HG03558 (cell line): Measurements from ENCODE around the gene PRRT3.
"Not testable (repeated sequence)": the region's sequence is repeated elsewhere in the genome, so short reads cannot be mapped to it uniquely, and the experiment has no call there.

Experiments used
- ATAC-seq: cut with Tn5 transposase; IDR thresholded peaks from one replicate; pipeline ENCODE4 v1.9.1; 2021; ENCODE audit warnings: moderate number of reproducible peaks; ENCODE audit not compliant: unreplicated experiment; ENCODE audit errors: extremely low read depth

PRRT3 gene

GRCh38 chr3:9948586-9948985, 3.6 kb downstream of the PRRT3 start:
- ATAC-seq = no peak

GRCh38 chr3:9947025-9947995, 4.9 kb downstream of the PRRT3 start:
- no peak for ATAC-seq

- no peak for ATAC-seq
These were observed 5.8 kb downstream of the PRRT3 start for GRCh38 chr3:9946112-9947024.

GRCh38 chr3:9945358-9945757, 6.8 kb downstream of the PRRT3 start:
- no peak for ATAC-seq

- no peak for ATAC-seq
These were observed 7.9 kb downstream of the PRRT3 start for GRCh38 chr3:9944271-9944670.

- ATAC-seq = no peak
These were observed 9.1 kb downstream of the PRRT3 start for GRCh38 chr3:9942934-9943690.

GRCh38 chr3:9942164-9942563, 10.0 kb downstream of the PRRT3 start:
- no peak for ATAC-seq

GRCh38 chr3:9940746-9941145, 11.5 kb downstream of the PRRT3 start:
- no peak for ATAC-seq

GRCh38 chr3:9939906-9940305, 12.3 kb downstream of the PRRT3 start:
- ATAC-seq = not testable (repeated sequence)

- no peak for ATAC-seq
These were observed 13.2 kb downstream of the PRRT3 start for GRCh38 chr3:9938966-9939365.

GRCh38 chr3:9937486-9938238, 14.5 kb downstream of the PRRT3 start:
- ATAC-seq = no peak

GRCh38 chr3:9935966-9936510, 16.2 kb downstream of the PRRT3 start:
- no peak for ATAC-seq

- ATAC-seq = no peak
These were observed 17.2 kb downstream of the PRRT3 start for GRCh38 chr3:9934993-9935392.

GRCh38 chr3:9934235-9934621, 18.0 kb downstream of the PRRT3 start:
- ATAC-seq = no peak

- peak; percentile 76 for ATAC-seq
These were observed 18.5 kb downstream of the PRRT3 start, which contains the start of gene CRELD1 for GRCh38 chr3:9933561-9934234. Gene CRELD1, plus strand, starts transcription at chr3:9933834. Its CDS starts 605 bp downstream, at chr3:9934439.

- ATAC-seq = peak; percentile 39
These were observed 19.2 kb downstream of the PRRT3 start for GRCh38 chr3:9932843-9933560.

- ATAC-seq = no peak
These were observed 19.7 kb downstream of the PRRT3 start for GRCh38 chr3:9932535-9932842.

GRCh38 chr3:9930804-9931418, 21.3 kb downstream of the PRRT3 start:
- no peak for ATAC-seq
